ENCODE data around the gene SYNDIG1L.

The SYNDIG1L gene

DNA sequence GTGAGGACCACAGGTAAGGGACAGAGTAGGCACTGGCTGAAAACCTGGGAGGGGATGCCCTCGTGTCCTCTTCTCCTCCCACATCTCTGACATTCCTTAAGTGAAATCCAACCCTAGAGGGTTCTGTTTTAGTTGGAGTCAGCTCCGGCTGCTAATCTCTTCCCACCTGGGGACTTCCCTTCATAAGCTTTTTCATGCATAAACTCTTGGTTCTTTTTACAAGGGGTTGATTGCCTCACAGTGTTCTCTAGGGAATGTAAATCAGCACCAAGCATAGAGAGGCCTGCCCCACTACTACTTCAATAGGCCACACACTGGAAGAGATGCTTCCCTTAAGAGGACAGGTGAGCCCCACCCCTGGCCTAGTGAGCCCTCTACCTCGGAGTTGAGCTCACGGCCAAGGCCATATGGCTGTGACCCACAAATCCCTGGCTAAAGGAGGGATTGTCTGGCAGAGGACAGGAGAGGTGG is 3.2 kb upstream of the SYNDIG1L start:
- no peak for DNase-seq (ENCODE audit: low read depth)

DNA sequence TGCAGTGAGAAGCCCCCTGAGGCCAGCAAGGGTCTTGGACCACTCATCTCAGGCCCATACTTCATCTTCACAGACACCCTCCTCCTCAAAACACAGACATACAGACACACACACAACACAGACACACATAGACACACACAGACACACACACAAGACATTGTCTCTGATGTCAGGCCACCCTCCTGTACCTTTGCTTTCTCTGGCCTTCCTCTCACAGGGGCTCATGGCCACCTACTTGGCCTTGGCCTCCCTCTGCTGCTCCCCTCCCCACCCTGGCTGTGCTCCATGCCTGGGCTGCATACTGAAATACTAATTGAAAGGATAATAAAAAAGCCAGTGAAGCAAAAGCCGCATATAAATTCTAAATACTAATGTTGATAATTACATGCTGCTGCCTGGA is 1.6 kb upstream of the SYNDIG1L start:
- no peak for DNase-seq (ENCODE audit: low read depth)

DNA sequence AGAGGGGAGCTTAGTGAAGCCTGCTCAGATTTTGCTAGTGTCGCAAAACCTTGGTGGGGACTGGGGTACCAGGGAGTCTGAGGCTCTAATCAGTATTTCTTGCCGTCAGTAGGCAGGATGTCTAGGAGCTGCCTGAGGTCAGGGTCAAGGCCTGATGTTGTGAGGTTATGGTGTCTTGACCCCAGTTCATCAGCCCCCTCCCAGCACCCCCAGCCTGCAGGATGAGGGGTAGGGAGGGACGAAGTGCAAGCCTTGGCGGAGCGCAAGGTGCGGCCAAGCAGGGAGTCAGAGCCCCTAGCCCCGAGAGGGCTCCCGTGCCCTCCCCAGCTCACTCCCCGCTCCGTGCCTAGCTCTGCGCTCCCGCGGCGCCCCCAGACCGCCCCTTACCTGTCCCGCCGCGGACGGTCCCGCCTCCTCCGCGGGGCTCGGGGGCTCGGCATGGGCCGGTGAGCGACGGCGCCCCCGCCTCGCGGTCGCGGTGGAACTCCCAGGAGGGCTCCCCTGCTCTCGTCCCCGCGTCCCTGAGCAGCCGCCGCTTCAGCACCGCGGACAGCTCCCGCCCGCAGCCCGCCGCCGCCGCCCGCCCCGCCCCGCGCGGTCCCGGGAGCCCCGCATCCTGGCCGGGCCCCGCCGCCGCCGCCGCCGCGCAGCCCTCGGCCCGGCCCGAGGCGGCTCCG is 347 bp downstream of the SYNDIG1L start:
- no peak for DNase-seq (ENCODE audit: low read depth)

DNA sequence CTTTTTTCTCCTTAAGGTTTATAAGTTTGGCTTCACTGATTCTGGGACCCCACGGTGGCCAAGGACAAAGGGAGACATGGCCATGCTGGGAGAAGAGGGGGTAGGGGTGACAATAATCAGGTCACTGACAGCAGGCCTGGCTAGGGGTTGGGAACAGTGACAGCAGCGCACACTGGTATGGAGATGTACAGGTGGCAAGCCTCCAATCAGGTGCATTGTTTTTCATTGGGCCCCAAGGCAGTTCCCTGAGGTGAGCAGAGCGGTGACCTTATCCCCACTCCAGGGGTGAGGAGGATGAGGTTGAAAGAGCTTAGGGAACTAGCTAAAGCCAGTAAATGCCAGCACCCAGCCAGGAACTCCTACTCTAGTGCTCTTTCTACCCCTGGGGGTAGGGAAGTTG is 1.4 kb downstream of the SYNDIG1L start:
- no peak for DNase-seq (ENCODE audit: low read depth)

DNA sequence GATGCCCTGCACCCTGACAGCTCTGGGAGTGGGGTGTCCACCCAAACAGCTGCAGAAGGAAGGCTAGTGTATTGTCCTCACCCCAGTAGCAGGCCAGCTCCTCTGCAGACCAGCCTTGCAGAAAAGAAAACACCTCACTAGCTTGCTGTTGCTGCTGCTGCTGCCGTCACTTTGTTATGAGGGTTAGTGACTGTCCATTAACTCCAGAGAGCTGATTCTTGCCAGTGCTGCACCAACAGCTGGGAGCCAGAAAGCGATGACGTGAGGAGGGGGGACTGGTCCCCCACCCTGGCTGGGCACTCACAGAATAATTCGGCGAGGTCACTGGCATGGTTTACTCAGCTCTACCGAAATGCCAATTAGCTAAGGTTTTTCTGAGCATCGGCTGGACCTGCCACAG is 2.8 kb downstream of the SYNDIG1L start:
- no peak for DNase-seq (ENCODE audit: low read depth)

DNA sequence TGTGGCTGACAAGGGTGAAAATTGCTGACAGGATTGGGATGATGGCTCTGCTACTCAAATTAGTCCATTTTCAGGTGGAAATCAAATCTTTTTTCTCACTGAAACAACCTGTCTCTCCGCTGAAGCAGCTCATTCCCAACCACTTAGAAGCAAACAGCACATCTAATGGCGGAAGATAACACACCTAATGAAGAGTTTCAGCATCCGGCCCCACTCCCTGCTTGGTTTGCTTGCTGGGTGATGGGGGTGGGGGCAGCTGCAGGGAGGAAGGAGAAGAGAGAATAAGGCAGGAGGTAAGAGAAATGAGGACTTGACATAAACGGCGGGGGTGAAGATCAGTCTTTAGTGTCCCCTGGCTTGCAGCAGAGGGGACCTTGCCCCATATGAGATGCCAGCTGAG is 4.0 kb downstream of the SYNDIG1L start:
- no peak for DNase-seq (ENCODE audit: low read depth)

DNA sequence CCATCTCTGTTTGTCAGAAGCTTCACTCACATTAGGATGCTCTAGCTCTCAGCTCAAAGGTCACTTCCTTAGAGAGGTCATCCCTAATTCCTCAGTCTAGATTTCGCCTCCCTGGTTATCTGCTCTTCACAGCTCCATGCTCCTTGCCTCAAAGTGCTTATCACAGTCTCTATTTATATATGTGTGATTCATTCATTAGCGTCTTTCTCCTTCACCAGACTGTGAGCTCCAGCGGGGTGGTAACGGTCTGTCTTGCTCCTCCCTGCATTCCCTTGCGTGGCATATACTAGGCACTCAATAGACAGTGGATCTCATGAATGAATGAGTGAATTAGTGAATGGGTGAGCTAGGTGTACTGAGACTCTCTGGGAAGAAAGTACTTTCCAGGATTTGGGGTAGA is 6.9 kb downstream of the SYNDIG1L start:
- DNase-seq (ENCODE audit: low read depth) = no peak

DNA sequence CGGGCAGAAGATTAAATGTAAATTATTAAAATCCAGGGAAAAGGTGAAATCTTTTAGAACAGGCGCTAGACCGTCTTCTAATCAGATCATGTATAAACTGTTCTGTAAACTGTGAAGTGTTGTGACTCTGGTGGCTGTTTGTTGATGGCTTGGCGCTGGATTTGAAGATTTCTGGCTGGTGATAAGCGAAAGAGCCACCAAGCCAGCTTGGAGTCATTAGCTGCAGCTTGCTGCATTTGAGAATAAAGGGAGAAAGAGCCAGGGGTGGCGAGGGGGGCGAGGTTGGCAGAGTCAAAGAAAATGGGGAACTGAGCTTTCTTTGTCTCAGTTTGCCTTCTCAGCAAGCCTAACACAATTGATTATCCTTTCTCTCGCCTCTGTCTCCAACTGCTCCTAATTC is 8.0 kb downstream of the SYNDIG1L start:
- no peak for DNase-seq (ENCODE audit: low read depth)

DNA sequence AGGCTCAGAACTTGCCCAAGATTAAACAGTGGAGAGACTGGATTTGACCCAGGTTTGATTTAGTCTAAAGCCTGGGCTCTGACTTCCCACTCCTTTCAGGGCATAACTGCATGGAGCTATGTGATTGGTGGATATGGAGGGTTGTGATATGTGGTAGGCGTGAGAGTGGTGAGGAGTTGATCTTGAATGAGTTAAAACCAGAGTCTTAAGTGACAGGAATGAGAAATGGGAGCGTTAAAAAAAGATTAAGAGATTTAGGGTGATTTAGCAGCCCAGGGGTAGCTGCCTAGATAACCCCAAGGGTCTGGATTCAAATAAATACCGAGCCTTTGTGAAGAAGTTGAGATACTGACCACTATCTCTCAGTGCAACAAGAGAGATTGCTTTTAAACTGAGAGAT is 8.4 kb downstream of the SYNDIG1L start:
- no peak for DNase-seq (ENCODE audit: low read depth)

DNA sequence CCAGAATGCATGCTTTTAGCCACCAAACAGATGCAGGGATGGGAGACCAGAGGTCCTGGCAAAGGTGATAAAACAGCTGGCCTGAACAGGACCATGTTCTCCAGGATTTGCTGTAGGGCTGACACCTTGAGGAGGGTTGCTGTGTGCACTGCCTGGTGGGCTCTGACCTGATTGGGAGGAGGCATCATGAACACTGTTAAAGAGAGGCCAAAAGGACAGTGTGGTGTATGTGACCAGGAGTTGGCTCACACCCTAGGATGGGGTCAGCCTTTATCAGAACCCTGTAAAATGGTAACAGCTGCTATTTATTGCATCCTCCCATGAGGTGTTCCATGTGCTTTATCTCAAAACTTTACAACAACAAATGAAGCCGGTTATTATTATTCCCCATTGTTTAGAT is 8.8 kb downstream of the SYNDIG1L start:
- DNase-seq (ENCODE audit: low read depth) = no peak

DNA sequence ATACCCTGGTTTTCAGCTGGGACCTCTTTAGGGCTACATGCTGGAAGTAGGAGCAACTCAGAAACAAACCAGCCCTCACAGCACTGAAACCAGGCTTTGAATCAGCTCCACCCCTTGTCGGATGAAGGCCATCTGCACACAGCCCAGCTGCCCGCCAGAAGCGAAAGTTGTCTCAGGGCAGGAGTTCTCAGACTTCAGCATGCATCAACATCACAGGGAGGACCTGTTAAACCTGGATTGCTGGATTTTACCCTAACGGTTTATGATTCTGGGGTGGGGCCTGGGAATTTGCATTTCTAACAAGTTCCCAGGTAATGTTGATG is 10.9 kb downstream of the SYNDIG1L start:
- no peak for DNase-seq (ENCODE audit: low read depth)

DNA sequence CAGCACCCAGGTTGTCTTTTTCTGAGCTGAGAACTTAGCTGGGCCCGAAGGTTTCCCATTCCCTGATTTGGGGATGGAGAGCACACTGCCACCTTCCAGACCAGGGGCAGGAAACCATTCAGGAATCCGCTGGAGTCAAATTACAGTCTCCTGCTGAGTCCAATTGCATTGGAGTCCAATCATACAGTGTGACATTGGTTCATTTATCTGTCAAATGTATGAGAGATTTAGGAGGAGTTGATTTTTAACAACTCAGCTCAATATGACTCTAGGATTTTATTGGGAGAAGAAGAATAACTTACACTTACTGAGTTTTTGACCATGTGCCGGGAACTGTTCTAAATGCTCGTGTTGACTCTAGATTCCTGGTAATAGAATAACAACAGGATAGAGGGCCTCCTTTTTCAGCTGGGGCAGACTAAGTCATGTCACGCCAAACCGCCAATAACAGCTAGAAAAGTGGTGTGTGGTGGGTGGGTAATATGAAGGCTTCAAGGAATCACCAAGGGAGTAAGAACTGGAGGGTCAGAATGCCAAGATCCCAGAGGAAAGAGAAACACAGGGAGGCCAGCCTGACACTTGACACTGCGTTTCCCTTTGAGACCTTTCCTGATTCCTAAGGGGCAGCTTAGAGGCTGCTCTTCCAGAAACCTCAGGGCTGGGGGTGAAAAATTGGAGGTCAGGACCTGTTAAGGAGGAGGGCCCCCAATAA is 11.5 kb downstream of the SYNDIG1L start:
- DNase-seq (ENCODE audit: low read depth) = no peak

DNA sequence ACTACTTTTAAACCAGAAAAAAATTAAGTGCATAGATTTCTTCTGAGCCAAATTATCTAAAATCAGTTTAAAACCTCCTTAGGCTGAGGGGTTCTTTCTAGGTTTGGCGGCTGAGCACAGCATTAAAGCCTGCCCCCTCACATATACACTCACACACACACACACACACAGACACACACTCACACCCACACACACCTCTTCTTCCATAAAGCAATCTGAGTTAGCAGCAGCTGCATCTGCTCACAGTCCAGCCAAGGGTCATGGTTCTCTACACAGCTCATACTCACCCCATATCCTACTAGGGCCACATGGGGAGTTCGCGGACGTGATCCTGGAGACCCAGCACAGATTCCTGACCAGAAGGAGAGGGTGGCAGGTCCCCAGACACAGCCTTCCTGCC is 12.4 kb downstream of the SYNDIG1L start:
- DNase-seq (ENCODE audit: low read depth) = no peak

DNA sequence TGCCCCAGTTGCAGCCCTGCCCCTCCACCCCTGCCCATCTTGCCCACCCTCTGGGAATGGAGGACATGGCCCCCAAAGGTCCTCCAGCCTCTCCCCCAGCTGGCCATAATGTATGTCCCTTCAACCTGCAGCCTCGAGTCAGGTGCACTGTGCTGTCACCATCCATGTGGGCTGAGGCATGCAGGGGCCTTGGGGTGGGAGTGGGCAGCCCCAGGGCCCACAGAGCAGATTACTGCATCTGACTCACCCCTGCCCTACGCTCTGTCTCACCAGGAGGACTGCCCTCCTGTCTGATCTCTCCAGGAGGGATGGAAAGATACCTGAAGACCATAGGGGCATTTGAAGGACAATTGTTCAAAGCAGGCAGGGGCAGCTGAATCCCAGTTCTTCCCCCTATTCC is 13.3 kb downstream of the SYNDIG1L start:
- no peak for DNase-seq (ENCODE audit: low read depth)

DNA sequence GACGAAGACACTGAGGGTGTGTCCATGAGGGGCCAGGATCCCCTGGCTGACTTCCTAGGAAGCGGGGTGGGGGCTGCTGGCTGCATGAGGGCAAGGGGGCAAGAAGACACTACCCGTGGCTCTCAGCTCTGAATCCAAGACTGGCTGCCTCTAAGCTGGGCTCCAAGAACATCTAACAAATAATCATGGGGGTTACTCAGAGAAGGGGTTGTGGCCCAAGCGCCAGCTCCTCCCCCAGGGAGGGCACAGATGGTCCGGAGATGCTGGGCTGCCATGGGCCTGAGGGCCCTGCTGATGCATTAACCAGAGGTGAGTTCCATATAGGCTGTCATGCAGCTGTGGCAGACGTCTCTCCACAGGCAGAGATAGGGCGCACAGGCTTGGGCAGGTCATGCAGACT is 14.3 kb downstream of the SYNDIG1L start:
- no peak for DNase-seq (ENCODE audit: low read depth)

DNA sequence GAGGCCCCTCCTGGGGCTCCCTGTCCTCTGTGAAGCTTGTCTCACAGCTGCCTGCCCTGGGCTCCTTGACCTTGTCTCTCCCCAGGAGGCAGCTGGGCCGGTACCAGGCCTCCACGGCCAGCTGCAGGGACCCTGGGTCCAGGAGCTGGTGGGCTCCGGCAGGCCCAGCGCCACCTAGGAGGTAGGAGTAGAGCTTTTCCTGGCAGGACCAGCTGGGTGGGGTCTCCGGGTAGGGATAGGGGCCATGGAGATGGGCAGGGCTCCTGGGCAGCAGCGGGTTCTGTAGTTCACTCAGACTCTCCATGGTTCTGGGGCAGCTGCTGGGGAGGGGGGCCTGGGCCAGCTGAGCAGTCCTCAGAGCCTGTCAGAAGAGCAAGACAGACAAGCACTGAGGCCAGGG is 16.6 kb downstream of the SYNDIG1L start:
- DNase-seq (ENCODE audit: low read depth) = no peak

DNA sequence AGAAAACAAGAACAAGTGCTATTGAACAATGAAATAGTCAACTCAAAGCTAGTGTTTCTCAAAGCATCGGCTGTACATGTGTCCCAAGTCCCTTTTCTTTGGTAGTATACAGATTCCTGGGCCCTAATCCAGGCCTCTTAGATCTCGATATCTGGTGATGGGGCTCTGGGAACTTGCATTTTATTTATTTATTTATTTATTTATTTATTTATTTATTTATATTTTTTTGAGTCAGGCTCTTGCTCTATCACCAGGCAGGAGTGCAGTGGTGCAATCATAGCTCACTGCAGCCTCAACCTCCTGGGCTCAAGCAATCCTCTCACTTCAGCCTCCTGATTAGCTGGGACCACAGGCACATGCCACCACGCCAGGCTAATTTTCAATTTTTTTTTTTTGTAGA is 17.1 kb downstream of the SYNDIG1L start:
- no peak for DNase-seq (ENCODE audit: low read depth)

DNA sequence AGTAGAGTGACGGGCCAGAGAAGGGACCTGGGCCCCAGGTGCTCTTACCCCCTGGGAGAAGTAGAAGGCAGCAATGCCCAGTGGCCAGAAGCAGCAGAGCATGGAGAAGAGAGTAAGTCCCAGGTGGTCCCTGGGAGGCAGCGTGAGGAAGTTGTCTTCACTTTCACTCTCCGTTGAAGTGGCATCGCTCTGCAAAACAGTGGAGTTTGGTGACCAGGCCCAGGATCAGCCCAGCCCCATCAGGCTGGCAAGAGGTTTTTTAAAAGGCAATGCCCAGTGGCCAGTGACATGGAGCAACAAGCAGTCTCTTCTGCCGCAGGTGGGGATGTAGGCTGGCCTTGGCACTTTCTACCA is 18.2 kb downstream of the SYNDIG1L start:
- DNase-seq (ENCODE audit: low read depth) = no peak

DNA sequence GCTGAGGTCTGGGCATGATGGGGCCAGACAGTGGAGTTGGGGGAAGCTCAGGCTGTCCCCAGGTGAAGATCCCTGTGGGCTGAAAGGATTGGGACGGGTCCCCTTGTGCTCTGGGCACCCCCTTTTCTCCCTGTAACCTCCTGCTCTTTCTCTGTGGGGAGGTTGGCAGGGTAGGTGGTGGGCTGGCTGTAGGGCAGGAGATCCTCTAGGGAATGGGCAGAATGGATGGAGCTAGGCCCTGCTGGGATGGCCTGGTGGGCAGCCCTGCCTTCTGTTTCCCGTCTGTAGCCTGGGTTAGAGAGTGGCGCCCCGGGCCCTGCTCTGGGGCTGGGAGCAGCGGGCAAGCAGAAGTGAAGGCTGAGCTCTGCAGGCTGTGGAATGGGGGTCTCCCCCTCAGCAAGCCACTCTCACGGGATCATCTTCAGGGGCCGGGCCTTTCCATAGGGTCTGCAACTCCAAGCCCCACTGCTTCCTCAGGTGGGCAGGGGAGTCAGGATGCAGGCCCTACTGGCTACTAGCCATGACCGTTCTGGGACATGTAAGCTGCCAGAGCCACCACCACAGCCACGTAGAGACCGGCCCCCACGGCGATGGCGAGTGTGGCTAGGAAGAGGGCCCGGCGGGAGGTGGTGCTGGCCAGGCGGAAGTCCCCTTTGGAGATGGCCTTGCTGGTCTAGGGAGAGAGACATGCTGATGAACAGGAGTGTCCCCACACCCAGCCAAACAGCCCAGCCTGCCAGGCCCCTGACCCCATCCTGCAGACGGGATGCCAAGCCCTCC is 18.8 kb downstream of the SYNDIG1L start:
- DNase-seq (ENCODE audit: low read depth) = no peak

DNA sequence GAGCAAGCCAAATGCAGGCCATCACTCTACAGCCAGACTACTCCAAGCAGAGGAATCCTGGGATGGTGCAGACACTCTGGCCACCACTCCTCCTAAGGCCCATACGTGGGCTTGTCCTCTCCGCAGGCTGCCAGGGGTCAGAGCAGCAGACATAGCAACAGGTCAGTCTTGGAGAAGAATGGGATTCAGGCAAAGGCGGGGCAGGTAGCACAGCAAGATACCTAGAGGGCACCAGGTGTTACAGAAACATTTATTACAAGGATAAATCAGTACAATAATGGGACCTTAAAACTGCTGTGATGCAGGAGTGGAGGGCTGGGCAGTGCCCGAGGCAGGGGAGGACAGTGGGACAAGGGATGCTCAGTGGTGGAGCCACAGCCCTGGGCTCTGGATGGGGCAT is 20.3 kb downstream of the SYNDIG1L start:
- DNase-seq (ENCODE audit: low read depth) = no peak

DNA sequence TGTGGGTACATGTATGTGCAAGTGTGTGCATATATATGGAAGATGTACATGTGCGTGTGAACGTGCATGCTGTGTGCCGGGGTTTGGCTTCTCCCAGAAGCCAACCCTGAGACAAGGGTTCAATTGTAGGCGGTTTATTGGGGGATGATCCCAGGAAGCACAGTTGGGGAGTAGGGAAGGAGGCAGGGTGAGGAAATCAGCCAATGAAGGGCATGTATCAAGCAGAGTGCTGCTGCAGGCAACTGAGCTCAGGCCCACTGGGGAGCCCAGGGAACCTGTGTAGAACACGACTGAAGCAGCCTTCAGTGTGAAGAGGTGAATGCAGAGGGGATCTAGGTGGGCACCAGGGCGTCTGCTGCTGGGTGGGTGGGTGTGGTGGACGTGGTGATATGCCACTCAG is 21.6 kb downstream of the SYNDIG1L start:
- no peak for DNase-seq (ENCODE audit: low read depth)

DNA sequence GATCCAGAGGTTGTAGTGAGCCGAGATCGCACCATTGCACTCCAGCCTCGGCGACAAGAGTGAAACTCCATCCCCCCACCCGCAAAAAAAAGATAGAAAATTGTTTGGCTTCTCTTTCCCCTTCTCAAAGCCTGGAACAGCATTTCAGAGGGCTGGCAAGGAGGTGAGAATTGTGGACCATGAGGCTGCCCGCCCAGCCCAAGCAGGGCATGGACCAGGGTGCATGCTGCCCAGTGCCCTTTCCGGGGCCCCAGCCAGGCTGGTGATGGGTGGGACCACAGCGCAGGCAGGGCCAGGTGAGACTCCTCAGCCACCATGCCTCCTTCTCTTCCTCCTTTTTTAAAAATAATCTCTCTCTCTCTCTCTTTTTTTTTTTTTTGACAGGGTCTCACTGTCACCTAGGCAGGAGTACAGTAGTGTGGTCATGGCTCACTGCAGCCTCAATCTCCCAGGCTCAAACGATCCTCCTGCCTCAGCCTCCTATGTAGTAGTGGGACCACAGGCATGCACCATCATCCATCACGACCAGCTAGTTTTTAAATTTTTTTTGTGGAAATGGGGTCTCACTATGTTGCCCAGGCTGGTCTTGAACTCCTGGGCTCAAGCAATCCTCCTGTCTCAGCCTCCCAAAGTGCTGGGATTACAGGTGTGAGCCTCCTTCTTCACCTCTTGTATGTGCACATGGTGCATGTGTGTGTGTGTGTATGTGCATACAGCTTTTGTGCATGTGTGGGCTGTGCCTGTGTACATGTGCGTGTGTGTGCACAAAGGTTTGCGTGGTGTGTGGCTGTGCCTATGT is 22.2 kb downstream of the SYNDIG1L start:
- DNase-seq (ENCODE audit: low read depth) = no peak

Data from HS-5 (cell line).